NCI-H1105 treated with DMSO at 0.1 percent for 48 hours (cell line): ENCODE results near the gene NMUR1.

Experiments used
- DNase-seq: peaks from one replicate; lab custom pipeline; 2025; lab: John Stamatoyannopoulos, UW

Gene NMUR1

DNA sequence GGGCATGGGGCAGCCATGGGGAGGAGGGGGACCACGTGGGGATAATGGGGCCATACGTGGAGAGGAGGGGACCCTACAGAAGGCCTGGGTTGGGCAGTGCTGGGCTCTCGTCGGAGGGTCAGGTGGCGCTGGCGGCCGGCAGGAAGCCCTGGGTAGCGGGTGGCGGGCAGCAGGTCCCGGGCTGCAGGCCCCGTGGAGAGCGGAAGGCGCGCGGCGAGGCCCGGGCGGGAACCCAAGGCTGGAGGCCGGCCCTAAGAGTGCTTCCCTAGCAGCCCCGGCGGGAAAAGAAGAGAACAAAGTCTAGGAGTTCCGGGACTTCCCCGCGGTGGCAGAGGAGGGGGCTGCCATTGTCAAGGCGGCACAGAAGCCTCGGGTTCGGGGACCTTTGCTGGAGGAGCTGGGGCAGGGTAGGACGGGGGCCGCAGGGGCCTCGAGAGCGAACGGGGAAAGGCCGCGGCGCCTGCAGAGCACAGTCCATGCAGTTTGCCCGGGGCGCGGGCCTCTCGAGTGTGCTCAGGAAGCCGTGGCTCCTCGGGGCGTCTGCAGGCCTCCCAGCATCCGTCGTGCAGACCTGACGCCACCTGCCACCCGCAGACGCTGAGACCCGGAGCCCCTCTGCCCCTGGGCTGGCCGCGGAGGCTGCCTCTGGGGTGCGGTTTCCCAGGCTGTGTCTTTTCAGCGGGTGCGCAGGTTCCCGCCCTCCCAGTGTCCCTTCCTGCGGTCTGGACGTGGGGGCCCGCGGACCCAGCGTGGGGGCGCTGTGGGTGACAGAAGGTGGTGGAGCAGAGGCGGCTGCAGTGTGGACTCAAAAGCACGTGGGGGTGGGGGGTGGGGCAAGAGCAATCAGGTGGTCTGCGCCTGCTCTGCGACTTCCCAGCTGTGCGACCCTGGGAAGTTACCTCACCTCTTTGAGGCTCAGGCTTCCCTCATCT is 46.6 kb downstream of the NMUR1 start:
- DNase-seq, result no peak

DNA sequence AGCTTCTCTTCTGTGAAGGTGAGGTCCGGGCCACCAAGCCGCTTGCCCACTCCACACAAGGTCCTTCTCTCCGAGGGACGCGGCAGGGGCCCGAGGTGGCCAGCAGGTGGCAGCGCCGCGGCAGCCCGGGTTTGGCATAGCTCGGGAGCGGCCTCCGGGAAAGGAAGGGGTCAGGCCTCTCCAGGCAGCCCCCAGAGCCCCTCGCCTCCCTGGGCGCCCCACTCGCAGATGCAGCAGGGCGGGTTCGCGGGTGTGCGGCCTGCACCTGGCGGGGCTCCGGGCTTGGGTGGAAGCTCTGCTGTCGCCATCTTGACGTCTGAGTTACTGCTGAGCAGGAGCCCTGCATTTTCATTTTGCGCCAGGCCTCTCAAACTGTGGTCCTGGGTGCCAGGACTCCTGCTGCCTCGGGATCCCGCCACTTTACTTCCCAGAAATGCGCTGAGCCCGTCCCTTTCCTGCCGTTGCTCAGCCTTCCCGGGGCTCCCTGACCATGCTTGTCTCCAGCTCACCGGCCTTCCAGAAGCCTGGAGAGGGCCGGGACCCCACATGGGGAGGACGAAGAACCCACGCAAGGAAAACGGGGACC is 47.3 kb downstream of the NMUR1 start:
- DNase-seq, result no peak

DNA sequence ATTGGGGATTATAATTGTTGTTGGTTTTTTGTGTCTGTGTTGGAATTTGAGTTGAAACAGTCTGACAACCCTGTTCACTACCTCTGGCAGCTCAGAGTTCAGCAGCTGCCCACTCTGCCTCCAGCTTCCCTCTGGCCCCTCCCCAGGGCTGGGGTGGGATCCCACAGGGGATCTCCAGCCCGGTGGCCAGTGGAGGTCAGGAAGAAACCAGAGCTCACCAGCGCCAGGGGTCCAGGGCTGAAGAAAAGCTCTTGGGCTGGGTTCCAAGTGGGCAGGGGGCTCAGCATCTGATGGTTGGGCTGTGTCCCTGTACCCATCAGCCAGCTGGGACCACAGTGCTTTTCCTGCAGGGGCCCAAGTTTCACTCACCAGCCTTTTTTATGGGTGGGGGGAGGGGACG is 49.5 kb downstream of the NMUR1 start:
- DNase-seq, result no peak

DNA sequence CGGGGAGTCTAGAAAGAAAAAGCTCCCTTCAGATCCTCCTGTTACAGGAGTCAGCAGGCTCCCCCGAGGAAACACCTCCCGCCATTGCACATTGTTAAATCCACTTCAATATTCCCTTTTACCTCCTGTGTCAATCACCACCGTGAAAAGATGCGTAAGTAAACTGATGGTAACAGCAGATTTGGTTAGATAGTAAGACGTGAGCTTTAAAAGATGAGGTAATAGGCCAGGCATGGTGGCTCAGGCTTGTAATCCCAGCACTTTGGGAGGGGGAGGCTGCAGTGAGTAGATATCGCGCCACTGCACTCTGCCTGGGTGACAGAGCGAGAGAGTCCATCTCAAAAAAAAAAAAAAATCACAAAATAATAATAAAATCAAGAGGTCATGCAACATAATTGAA is 50.8 kb downstream of the NMUR1 start:
- DNase-seq, result no peak

DNA sequence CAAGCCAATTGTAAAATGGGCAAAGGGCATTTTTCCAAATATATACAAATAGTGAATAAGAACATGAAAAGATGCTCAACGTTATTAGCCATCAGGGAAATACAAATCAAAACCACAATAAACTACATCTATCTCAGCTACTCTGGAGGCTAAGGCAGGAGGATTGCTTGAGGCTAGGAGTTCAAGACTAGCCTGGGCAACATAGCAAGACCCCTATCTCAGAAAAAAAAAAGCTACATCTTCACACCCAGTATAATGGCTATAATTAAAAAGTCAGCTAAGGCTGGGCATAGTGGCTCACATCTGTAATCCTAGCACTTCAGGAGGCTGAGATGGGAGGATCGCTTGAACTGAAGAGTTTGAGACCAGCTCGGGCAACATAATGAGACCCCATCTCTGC is 53.3 kb downstream of the NMUR1 start:
- DNase-seq, result no peak

DNA sequence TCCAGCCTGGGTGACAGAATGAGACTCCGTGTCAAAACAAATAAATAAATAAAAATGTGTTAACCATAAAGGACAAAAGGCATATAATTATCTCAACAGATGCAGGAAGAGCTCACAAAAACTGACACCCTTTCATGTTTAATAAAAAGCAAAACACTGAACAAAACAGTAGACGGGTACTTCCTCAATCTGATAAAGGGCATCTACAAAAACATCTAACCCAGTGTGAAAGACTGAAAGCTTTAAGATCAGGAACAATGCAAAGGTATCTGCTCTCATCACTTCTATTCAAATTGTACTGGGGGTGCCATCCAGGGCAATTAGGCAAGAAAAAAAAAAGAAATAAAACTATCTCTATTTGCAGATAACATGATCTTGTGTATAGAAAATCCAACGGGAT is 54.3 kb downstream of the NMUR1 start:
- DNase-seq, result no peak
